Sigmoid colon (tissue), 3 donors: ENCODE measurements around the gene PRAMEF13.
"Not testable (repeated sequence)": the region's sequence is repeated elsewhere in the genome, so short reads cannot be mapped to it uniquely, and the experiment has no call there.

Source experiments
- POLR2A ChIP-seq, 2 donors: fragments of 450-650 bp; IDR thresholded peaks; one replicate each; pipeline ENCODE4 v1.6.1; 2016; ENCODE audit warnings: antibody characterized with exemption in 2 of 2, mild to moderate bottlenecking in 2 of 2, moderate library complexity in 2 of 2
- TF ChIP-seq, protein P1 (sequence below), 4 experiments: fragments of 450-650 bp in 3 of 4; fragments of 200-600 bp in 1 of 4; IDR thresholded peaks; one replicate each; pipeline ENCODE4 v1.5.1; 2016 to 2019; ENCODE audit warnings: antibody characterized with exemption in 4 of 4, mild to moderate bottlenecking in 3 of 4, moderate library complexity in 2 of 4

DNA sequence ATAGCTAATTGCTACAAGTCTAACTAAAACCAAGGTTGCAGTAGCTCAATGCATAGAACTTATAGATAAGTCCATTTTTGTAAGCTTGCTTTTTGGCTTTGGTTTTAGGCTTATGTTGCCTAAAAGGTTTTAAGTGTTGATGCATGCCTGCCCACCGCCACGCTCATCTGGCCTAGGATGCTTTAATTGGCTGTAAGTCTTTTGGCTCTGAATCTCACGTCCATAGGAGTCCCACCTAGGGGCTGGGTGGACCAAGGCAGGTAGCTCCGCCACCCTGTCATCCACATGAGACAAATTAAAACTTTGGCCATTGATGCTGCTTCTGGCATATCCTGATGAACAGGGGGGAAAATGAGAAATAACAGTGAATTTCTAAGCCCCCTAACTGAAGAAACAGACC lies 36.4 kb upstream of the PRAMEF13 start:
- TF ChIP-seq POLR2A (IDR thresholded peaks at IDR 0.05): not testable (repeated sequence)
- TF ChIP-seq, protein P1, sequence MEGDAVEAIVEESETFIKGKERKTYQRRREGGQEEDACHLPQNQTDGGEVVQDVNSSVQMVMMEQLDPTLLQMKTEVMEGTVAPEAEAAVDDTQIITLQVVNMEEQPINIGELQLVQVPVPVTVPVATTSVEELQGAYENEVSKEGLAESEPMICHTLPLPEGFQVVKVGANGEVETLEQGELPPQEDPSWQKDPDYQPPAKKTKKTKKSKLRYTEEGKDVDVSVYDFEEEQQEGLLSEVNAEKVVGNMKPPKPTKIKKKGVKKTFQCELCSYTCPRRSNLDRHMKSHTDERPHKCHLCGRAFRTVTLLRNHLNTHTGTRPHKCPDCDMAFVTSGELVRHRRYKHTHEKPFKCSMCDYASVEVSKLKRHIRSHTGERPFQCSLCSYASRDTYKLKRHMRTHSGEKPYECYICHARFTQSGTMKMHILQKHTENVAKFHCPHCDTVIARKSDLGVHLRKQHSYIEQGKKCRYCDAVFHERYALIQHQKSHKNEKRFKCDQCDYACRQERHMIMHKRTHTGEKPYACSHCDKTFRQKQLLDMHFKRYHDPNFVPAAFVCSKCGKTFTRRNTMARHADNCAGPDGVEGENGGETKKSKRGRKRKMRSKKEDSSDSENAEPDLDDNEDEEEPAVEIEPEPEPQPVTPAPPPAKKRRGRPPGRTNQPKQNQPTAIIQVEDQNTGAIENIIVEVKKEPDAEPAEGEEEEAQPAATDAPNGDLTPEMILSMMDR (IDR thresholded peaks at IDR 0.05): not testable (repeated sequence)
